IgD-negative memory B cell (primary cell): ENCODE measurements around the gene DCHS2. TPM values are rescaled to one million over a fixed set of nuclear protein-coding genes. Genes with fewer than 3 reads are reported as not detected.

ENCODE experiments used
- H3K27ac Mint-ChIP-seq, 3 donors: one replicate each; pipeline ENCODE4 v1.8.0; 2020 to 2022; ENCODE audit warnings: mild to moderate bottlenecking in 3 of 3, mixed read lengths in 3 of 3, moderate library complexity in 1 of 3
- H3K27me3 Mint-ChIP-seq: one replicate; pipeline ENCODE4 v1.8.0; 2021; ENCODE audit warnings: mixed read lengths
- H3K36me3 Mint-ChIP-seq: one replicate; pipeline ENCODE4 v1.8.0; 2020; ENCODE audit warnings: mild to moderate bottlenecking, mixed read lengths
- H3K4me1 Mint-ChIP-seq, 3 donors: one replicate each; pipeline ENCODE4 v1.8.0; 2020 to 2022; ENCODE audit warnings: mixed read lengths in 3 of 3, mild to moderate bottlenecking in 1 of 3
- H3K4me3 Mint-ChIP-seq, 4 donors: one replicate each; pipeline ENCODE4 v1.8.0; 2020 to 2022; ENCODE audit warnings: mild to moderate bottlenecking in 4 of 4, mixed read lengths in 4 of 4, moderate library complexity in 3 of 4
- H3K9me3 Mint-ChIP-seq, 3 donors: one replicate each; pipeline ENCODE4 v1.8.0; 2020 to 2021; ENCODE audit warnings: mixed read lengths in 3 of 3, mild to moderate bottlenecking in 1 of 3
- polyA plus RNA-seq: library from polyadenylated mRNA; unstranded; fragments of 300-500 nt; fragmentation: Illumina TruSeq; gene quantifications from one replicate; pipeline ENCODE4 v1.2.3, GENCODE V29; 2021

The DCHS2 gene
- polyA plus RNA-seq, 1 donor from 2014 or later, result 0.01 TPM

DNA sequence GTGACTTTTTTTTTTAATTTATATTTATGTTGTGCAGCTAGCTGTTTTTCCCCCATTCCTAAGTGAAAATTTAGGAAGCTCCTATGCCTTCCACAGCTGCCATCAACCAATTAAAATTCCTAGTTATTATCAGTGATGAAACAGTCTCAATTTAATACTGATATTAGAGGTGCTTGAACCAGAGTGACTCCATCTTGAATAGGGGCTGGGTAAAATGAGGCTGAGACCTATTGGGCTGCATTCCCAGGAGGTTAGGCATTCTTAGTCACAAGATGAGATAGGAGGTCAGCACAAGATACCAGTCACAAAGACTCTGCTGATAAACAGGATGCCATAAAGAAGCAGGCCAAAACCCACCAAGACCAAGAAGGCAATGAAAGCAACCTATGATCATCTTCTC is 136.7 kb downstream of the DCHS2 start:
- H3K36me3 Mint-ChIP-seq, result no peaks in the 10 kb centered on the region

DNA sequence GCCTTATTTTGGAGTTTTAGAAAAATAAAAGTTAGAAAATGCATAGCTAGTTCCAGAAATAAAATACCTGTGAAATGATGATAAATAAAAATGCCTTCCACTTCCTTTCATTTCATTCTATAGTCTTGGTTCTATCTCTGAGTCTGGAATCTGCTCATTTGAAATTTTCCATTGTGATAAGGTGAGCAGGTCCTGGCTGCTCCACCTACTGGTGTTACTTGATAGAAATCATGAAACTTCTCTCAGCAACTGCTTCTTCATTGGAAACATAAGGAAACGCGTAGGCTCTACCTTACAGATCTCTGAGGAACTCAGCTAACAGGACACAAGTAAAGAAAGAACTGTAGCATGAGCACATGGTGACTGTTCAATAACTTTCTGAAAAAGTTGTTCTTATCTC is 141.8 kb downstream of the DCHS2 start:
- H3K9me3 Mint-ChIP-seq, result peaks cover 0 to 3% (median 0%) of the 10 kb centered on the region in 3 donors
- H3K36me3 Mint-ChIP-seq, result no peaks in the 10 kb centered on the region
- H3K4me1 Mint-ChIP-seq, result peaks cover 0 to 7% (median 2%) of the 10 kb centered on the region in 3 donors
- H3K4me3 Mint-ChIP-seq, result no peak overlapping the region
- no peak overlapping the region for H3K27ac Mint-ChIP-seq
- peaks cover 2% of the 10 kb centered on the region for H3K27me3 Mint-ChIP-seq

More for the DNA sequence above, 136.7 kb downstream of the DCHS2 start:
- H3K27me3 Mint-ChIP-seq, result peaks cover under 1% of the 10 kb centered on the region
- peaks cover 0 to 1% (median 0%) of the 10 kb centered on the region in 3 donors for H3K4me1 Mint-ChIP-seq
- no peak overlapping the region for H3K27ac Mint-ChIP-seq
- H3K9me3 Mint-ChIP-seq, result no peaks in the 10 kb centered on the region
- H3K4me3 Mint-ChIP-seq, result no peak overlapping the region

- peaks cover 0 to 3% (median 0%) of the 10 kb centered on the region in 3 donors for H3K9me3 Mint-ChIP-seq
These were observed 142.9 kb downstream of the DCHS2 start for GRCh38 chr4:154348657-154349056.

DNA sequence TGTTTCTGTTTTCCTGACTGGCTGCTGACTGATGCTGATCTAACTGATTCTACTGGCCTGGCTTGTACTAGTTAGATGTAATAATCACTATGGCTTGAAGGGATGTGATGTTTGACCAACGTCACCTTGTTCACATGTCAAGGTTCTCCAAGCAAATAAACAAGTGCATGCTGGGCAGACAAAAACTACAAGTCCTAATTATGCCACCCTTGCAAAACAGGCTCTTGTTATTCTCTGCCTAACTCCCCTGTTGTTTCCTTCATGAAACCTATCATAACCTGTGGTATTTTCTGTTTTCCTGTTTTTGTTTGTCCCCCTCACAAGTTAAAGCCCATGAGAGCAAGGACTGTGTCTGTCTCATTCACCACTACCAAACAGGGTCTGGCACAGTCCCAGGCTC is 146.2 kb downstream of the DCHS2 start:
- peak overlapping the region in 1 of 3 donors; percentile 13 for H3K27ac Mint-ChIP-seq
- no peaks in the 10 kb centered on the region for H3K36me3 Mint-ChIP-seq
- H3K27me3 Mint-ChIP-seq, result peaks cover 2% of the 10 kb centered on the region
- H3K9me3 Mint-ChIP-seq, result peaks cover 0 to 3% (median 0%) of the 10 kb centered on the region in 3 donors
- H3K4me1 Mint-ChIP-seq, result peaks cover 0 to 7% (median 2%) of the 10 kb centered on the region in 3 donors
- H3K4me3 Mint-ChIP-seq, result no peak overlapping the region

More at GRCh38 chr4:154348657-154349056, 142.9 kb downstream of the DCHS2 start:
- Mint-ChIP-seq H3K4me3 (no peak overlapping the region), H3K36me3 (no peaks in the 10 kb centered on the region), H3K27ac (peak overlapping the region in 1 of 3 donors; percentile 26), H3K4me1 (peaks cover 0 to 7% (median 2%) of the 10 kb centered on the region in 3 donors), H3K27me3 (peaks cover 2% of the 10 kb centered on the region)

DNA sequence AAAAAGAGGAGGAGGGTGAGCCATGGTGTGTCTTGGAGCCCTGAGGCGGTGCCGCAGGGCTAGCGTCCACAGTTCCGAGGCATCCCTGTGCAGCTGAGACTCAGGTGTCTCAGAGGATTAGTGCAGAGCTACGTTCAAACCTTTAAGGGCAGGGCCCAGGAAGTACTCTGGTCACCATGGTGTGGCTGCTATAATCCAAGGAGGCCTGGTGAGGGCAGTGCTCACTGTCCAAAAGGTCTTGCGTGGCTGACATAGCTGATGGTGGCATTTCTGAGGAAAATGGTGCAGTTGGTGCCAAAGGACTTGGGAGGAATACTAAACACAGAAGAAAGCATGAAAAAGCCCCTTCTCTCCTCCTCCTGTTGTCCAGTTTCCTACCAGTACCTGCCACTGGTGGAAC is 146.9 kb downstream of the DCHS2 start:
- peaks cover 0 to 5% (median 2%) of the 10 kb centered on the region in 3 donors for H3K4me1 Mint-ChIP-seq
- no peaks in the 10 kb centered on the region for H3K36me3 Mint-ChIP-seq
- H3K27ac Mint-ChIP-seq, result no peak overlapping the region
- H3K9me3 Mint-ChIP-seq, result peaks cover 0 to 3% (median 0%) of the 10 kb centered on the region in 3 donors
- H3K4me3 Mint-ChIP-seq, result no peak overlapping the region
- no peaks in the 10 kb centered on the region for H3K27me3 Mint-ChIP-seq

GRCh38 chr4:154343651-154344050 is 147.9 kb downstream of the DCHS2 start:
- peak overlapping the region in 1 of 3 donors; percentile 40 for H3K27ac Mint-ChIP-seq
- H3K27me3 Mint-ChIP-seq, result no peaks in the 10 kb centered on the region
- no peaks in the 10 kb centered on the region for H3K36me3 Mint-ChIP-seq

GRCh38 chr4:154341448-154341847 is 150.2 kb downstream of the DCHS2 start:
- H3K9me3 Mint-ChIP-seq, result peaks cover 0 to 3% (median 0%) of the 10 kb centered on the region in 3 donors
- H3K4me3 Mint-ChIP-seq, result no peak overlapping the region
- H3K27me3 Mint-ChIP-seq, result peaks cover 1% of the 10 kb centered on the region
- no peak overlapping the region for H3K27ac Mint-ChIP-seq
- H3K36me3 Mint-ChIP-seq, result no peaks in the 10 kb centered on the region
- peaks cover 0 to 5% (median 2%) of the 10 kb centered on the region in 3 donors for H3K4me1 Mint-ChIP-seq

More at GRCh38 chr4:154343651-154344050, 147.9 kb downstream of the DCHS2 start:
- H3K4me3 Mint-ChIP-seq, result no peak overlapping the region
- peaks cover 0 to 5% (median 2%) of the 10 kb centered on the region in 3 donors for H3K4me1 Mint-ChIP-seq
- peaks cover 0 to 3% (median 0%) of the 10 kb centered on the region in 3 donors for H3K9me3 Mint-ChIP-seq

- H3K36me3 Mint-ChIP-seq, result no peaks in the 10 kb centered on the region
- peaks cover 0 to 9% (median 0%) of the 10 kb centered on the region in 3 donors for H3K4me1 Mint-ChIP-seq
- peaks cover 8% of the 10 kb centered on the region for H3K27me3 Mint-ChIP-seq
- no peak overlapping the region for H3K27ac Mint-ChIP-seq
- H3K4me3 Mint-ChIP-seq, result no peak overlapping the region
- H3K9me3 Mint-ChIP-seq, result no peaks in the 10 kb centered on the region
These were observed 156.0 kb downstream of the DCHS2 start for GRCh38 chr4:154335588-154335987.

DNA sequence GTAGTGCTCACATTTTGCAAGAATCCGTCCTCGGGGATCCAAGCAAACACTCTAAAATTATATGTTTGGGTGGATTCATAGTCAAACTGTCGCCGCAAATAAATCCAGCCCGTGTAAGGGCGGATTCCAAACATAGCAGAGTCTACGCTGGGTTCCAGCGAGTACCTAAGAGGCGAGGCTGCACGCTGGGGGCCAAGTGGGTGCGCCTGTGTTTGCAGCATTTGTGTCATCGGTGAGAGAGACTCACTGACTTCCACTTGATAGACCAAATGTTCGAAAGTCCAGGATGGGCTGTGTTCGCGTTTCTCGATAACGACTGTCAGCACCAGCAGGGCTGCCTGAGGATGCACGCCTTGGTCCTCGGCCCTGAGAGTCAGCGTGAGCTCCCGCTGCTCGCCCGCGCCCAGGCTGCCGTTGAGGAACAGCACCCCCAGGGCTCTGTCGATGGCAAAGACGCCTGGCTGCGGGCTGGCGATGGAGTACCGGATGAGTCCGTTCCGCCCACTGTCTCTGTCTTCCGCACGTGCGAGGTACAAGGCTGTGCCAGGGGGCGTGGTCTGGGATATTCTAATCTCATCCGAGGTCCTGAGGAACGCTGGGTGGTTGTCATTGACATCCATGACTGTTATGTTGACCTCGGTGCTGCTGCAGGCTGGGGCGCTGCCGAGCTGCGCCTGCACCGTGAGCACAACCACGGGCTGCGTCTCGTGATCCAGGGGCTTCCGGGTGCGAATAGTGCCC is 158.7 kb downstream of the DCHS2 start:
- H3K4me1 Mint-ChIP-seq, result peaks cover 0 to 9% (median 0%) of the 10 kb centered on the region in 3 donors
- peak overlapping the region; percentile 5 to 91 (median 85) for H3K4me3 Mint-ChIP-seq
- H3K9me3 Mint-ChIP-seq, result no peaks in the 10 kb centered on the region
- H3K27ac Mint-ChIP-seq, result peak overlapping the region in 2 of 3 donors; percentile 22 to 95
- no peaks in the 10 kb centered on the region for H3K36me3 Mint-ChIP-seq
- H3K27me3 Mint-ChIP-seq, result peaks cover 20% of the 10 kb centered on the region

DNA sequence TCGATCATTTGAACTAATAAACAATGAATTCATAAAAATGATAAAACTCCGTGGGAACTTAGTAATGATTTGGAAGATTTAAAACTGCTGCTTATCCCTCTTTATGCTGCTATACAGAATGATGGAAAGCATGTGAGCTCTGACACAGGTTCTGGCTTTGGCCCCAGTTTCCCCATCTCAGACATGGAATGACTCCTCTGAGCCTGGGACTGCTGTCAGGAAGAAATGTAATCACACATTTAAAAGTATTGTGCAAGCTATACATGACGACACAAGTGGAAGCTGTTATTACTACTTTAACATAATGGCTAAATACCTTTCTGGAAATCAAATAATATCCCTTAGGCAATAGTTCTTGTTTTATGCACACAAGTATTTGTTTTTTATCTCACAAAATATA is 161.7 kb downstream of the DCHS2 start:
- Mint-ChIP-seq H3K36me3 (no peaks in the 10 kb centered on the region), H3K27me3 (peaks cover 19% of the 10 kb centered on the region), H3K4me3 (no peak overlapping the region)

DNA sequence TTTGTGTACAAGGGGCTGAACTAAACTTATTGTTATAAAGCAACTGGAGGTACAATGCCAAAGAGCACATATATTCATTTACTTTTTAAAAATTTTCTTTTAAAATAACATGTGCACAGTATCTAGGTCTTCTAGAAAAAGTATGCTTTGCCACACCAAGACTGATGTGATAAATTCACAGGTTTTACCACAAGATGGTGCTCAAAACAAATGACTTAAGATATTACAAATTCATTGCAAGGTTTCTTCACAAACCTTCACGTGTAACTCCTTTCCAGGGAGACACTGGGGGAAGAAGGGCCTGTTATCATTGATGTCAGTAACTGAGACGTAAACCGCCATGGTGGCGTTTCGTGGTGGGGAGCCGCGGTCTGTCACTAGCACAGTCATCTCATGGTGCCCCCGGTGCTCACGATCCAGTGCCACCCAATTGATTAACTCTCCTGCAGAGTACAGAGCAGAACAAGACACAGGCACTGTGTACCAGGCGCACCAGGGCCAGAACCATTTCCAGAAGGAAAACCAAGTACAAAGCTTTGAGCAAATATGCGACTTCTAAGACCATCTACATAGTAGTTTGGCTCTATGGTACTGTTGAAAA is 162.2 kb downstream of the DCHS2 start:
- H3K4me1 Mint-ChIP-seq, result peaks cover 0 to 9% (median 0%) of the 10 kb centered on the region in 3 donors
- no peak overlapping the region for H3K4me3 Mint-ChIP-seq
- no peaks in the 10 kb centered on the region for H3K36me3 Mint-ChIP-seq
- no peak overlapping the region for H3K27ac Mint-ChIP-seq
- peaks cover 0 to 8% (median 5%) of the 10 kb centered on the region in 3 donors for H3K9me3 Mint-ChIP-seq
- peaks cover 19% of the 10 kb centered on the region for H3K27me3 Mint-ChIP-seq

More for the DNA sequence above, 161.7 kb downstream of the DCHS2 start:
- H3K27ac Mint-ChIP-seq, result no peak overlapping the region
- peaks cover 0 to 9% (median 0%) of the 10 kb centered on the region in 3 donors for H3K4me1 Mint-ChIP-seq
- peaks cover 0 to 8% (median 5%) of the 10 kb centered on the region in 3 donors for H3K9me3 Mint-ChIP-seq

- Mint-ChIP-seq H3K27ac (no peak overlapping the region), H3K36me3 (no peaks in the 10 kb centered on the region), H3K9me3 (peaks cover 0 to 8% (median 5%) of the 10 kb centered on the region in 3 donors), H3K27me3 (peaks cover 20% of the 10 kb centered on the region), H3K4me3 (no peak overlapping the region), H3K4me1 (peaks cover 0 to 4% (median 0%) of the 10 kb centered on the region in 3 donors)
These were observed 163.6 kb downstream of the DCHS2 start for GRCh38 chr4:154328030-154328429.

DNA sequence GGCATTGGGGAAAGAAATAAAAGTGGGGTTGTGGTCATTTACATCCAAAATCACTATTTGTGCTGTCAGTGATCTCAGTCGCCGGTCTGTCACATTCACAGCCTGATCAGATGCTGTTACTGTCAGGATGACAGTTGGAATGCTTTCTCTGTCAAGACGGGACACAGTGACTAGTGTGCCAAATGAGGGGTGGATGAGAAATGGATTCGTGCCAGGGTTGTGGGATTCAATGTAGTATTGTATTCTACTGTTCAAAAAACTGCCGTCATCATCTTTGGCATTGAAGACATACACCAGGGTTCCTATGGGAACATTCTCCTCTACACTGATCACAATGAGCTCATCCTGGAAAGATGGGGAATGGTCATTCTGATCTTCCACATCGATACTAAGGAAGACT is 171.1 kb downstream of the DCHS2 start:
- Mint-ChIP-seq H3K27ac (no peak overlapping the region), H3K4me1 (no peaks in the 10 kb centered on the region), H3K36me3 (no peaks in the 10 kb centered on the region), H3K4me3 (no peak overlapping the region), H3K27me3 (peaks cover 3% of the 10 kb centered on the region), H3K9me3 (peaks cover 0 to 13% (median 4%) of the 10 kb centered on the region in 3 donors)

DNA sequence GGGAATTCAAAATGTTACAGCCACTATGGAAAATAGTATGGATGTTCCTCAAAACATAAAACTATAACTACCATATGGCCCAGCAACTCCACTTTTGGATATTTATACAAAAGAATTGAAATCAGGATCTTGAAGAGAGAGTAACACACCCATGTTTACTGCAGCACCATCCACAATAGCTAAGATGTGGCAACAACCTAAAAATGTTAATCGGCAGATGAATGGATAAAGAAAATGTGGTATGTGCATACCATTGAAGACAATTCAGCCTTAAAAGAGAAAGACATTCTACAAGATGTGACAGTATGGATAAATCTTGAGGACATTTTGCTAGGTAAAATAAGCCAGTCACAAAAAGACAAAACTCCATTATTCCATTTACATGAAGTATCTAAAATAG is 171.9 kb downstream of the DCHS2 start:
- H3K4me3 Mint-ChIP-seq, result no peak overlapping the region
- H3K27me3 Mint-ChIP-seq, result peaks cover 3% of the 10 kb centered on the region
- peaks cover 0 to 10% (median 0%) of the 10 kb centered on the region in 3 donors for H3K9me3 Mint-ChIP-seq
- H3K36me3 Mint-ChIP-seq, result no peaks in the 10 kb centered on the region
- H3K4me1 Mint-ChIP-seq, result no peaks in the 10 kb centered on the region
- no peak overlapping the region for H3K27ac Mint-ChIP-seq

- Mint-ChIP-seq H3K36me3 (no peaks in the 10 kb centered on the region), H3K27me3 (no peaks in the 10 kb centered on the region), H3K9me3 (peaks cover 0 to 10% (median 0%) of the 10 kb centered on the region in 3 donors), H3K4me3 (no peak overlapping the region), H3K27ac (no peak overlapping the region), H3K4me1 (no peaks in the 10 kb centered on the region)
These were observed 174.2 kb downstream of the DCHS2 start for GRCh38 chr4:154317201-154317999.
